ENCODE measurements around the gene NTM.

NTM gene

GRCh38 chr11:131682373-131683015 lies 312.1 kb downstream of the NTM start:
- H3K4me3 Mint-ChIP-seq = no peak overlapping the region
- no peaks in the 10 kb centered on the region for H3K36me3 Mint-ChIP-seq
- H3K9me3 Mint-ChIP-seq = no peaks in the 10 kb centered on the region
- peaks cover 8% of the 10 kb centered on the region for H3K27me3 Mint-ChIP-seq
- H3K27ac Mint-ChIP-seq = no peak overlapping the region
- no peaks in the 10 kb centered on the region for H3K4me1 Mint-ChIP-seq

- Mint-ChIP-seq H3K27me3 (peaks cover 8% of the 10 kb centered on the region), H3K27ac (no peak overlapping the region), H3K36me3 (no peaks in the 10 kb centered on the region), H3K4me3 (no peak overlapping the region), H3K9me3 (no peaks in the 10 kb centered on the region), H3K4me1 (no peaks in the 10 kb centered on the region)
Observed at GRCh38 chr11:131683131-131683530, 312.7 kb downstream of the NTM start.

DNA sequence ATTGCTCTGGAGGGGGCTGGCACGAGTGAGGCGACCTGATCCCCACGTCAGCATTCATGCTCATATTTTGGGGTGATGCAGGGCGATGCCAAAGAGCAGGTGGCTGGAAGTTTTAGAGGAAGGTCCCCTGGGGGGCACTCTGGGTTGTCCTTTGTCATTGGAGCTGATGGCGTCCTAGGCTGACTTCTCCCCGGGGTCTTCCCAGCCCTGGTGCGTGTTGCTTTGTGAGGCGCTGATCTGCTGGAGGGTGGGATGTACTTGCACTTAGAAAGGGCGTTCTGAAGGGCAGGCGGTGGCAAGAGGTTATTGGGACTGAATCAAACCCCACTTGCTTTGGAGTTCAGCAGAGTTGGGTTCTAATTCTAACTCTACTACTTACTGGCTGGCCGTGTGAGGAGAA lies 313.3 kb downstream of the NTM start:
- no peaks in the 10 kb centered on the region for H3K4me1 Mint-ChIP-seq
- H3K36me3 Mint-ChIP-seq = no peaks in the 10 kb centered on the region
- H3K9me3 Mint-ChIP-seq = no peaks in the 10 kb centered on the region
- H3K27ac Mint-ChIP-seq = no peak overlapping the region
- no peak overlapping the region for H3K4me3 Mint-ChIP-seq
- H3K27me3 Mint-ChIP-seq = peaks cover 8% of the 10 kb centered on the region

DNA sequence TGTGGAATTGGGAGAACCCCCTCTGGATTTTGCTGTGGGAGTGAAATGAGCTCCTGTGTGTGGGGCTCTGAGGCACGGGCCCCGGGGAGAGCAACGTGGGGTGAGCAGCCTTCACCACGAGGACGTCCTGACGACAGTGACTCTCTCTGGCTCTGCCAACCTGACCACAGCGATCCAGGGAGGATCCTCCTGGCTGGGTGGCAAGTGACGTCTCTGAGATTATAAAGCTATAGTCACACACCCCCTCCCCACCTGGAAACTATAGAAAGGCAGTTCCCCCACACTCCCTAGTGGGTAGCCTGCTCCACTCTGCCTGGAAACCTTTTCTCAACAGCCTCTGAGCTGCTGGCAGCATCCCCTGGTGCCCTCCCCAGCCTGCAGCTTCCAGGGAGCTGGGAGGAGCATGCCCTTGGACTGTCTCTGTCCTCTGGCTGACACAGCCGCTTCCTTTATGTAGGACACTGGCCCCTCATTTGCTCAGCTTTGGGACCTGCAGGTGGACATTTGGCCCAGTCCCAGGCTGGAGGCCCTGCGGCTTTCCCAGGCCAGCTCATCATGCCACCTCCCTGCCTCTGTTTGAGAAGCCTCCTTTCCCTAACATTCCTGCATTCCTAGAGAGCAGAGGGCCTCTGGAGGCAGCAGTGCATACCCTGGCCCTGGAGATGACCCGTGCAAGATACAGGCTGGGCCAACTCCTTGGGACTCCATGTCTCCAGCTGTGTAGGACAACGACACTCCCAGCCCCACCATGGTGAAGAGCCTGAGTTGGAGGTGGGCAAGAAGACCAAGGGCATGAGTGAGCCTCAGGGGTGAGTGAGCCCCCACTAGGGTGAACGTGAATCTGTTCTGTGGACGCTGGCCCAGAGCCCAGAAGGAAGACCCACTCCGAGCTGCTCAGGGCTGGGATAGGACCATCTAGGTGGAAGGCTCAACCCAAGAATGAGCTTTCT lies 314.0 kb downstream of the NTM start:
- Mint-ChIP-seq H3K27me3 (peaks cover 8% of the 10 kb centered on the region), H3K27ac (no peak overlapping the region), H3K36me3 (no peaks in the 10 kb centered on the region), H3K4me1 (no peaks in the 10 kb centered on the region), H3K9me3 (no peaks in the 10 kb centered on the region), H3K4me3 (no peak overlapping the region)

DNA sequence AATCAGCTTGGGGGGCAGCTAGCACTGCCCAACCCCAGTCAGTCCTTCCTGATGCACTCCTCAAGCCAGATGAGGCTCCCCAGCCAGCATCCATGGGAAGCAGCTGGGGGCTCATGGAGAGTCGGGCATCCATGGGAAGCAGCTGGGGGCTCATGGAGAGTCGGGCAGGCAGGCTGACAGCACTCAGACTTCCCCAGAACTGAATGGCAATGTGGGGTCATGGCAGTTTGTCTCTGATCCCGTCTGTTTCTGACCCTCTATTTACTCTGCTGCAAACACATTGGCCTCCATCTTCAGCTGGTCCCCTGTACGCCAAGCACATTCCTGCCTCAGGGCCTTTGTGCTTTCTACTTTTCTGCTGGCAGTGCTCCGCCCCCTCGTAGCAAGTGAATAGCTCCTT lies 314.8 kb downstream of the NTM start:
- no peak overlapping the region for H3K4me3 Mint-ChIP-seq
- H3K9me3 Mint-ChIP-seq = no peaks in the 10 kb centered on the region
- no peaks in the 10 kb centered on the region for H3K4me1 Mint-ChIP-seq
- H3K27ac Mint-ChIP-seq = no peak overlapping the region
- H3K27me3 Mint-ChIP-seq = peaks cover 12% of the 10 kb centered on the region
- no peaks in the 10 kb centered on the region for H3K36me3 Mint-ChIP-seq

DNA sequence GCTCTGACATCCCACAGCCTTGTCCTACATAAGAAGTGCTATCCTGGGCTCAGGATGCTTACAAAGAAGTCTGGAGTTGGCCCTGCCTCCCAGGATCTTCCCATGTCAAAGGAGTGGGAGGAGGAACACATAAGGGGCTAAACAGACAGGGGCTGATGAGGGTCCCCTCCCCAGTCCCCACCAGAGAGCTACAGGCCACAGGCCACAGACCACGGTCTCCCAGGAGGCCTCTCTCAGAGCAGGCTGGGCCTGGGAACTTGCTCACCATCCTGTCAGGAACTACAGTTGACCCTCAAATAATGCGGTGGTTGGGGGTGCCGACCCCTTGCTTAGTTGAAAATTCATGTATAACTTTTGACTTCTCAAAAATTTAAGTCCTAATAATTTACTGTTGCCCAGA lies 315.5 kb downstream of the NTM start:
- no peaks in the 10 kb centered on the region for H3K4me1 Mint-ChIP-seq
- no peaks in the 10 kb centered on the region for H3K36me3 Mint-ChIP-seq
- H3K27me3 Mint-ChIP-seq = peaks cover 12% of the 10 kb centered on the region
- no peaks in the 10 kb centered on the region for H3K9me3 Mint-ChIP-seq
- no peak overlapping the region for H3K4me3 Mint-ChIP-seq
- no peak overlapping the region for H3K27ac Mint-ChIP-seq

DNA sequence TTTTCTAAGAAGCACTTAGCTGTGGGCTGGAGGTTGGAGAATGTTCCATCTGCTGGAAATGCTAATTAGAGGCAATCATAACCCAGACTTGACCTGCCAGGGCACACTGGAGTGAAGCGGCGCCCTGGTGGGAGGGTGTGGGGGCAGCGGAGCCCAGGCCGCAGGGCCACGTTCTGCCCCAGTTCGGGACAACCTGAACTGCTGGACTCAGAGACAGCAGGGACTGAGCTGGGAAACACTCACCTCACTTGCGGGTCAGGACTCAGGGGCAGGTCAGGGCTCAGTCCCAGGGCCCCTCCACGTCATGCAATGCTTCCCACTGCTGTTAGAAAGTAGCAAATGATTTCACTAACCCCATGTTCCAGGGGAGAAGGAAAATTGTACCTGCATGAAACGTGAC lies 316.4 kb downstream of the NTM start:
- Mint-ChIP-seq H3K4me3 (no peak overlapping the region), H3K9me3 (no peaks in the 10 kb centered on the region), H3K4me1 (no peaks in the 10 kb centered on the region), H3K27ac (no peak overlapping the region), H3K36me3 (no peaks in the 10 kb centered on the region), H3K27me3 (peaks cover 12% of the 10 kb centered on the region)

DNA sequence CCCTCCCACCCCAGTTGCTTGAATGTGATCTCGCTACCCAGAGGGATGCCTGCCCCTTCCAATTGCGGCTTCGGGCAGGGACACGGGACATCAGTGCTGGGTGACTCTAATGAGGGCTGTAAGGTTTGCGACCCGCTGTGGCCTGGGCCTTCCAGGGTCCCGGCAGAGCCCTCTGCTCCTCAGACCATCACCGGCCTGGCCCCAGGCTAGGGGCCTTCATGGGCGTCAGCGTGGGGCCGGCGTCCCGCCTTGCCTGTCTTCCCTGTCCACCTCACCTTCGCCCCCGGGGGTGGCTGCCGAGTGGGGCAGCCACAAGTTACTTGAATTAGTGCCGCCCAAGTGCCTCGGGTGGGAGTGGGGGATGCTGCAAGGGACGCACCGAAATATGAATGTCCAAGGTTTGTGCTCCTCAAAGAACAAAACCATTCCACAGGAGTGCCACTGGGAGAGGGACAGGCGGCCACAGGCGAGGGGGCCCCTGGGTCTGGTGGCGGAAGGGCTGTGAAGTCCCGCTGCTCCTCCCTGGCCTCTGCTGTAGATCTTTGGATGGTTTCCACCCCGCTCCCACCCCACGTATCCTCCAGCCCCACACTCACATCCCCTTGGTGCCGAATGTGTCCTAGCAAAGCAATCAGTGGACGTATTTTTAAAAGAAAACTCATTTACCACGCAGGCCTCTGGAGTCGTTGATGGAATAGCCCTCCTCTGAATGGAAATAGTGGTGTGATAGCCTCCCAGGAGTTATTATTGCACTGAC lies 317.1 kb downstream of the NTM start:
- no peak overlapping the region for H3K4me3 Mint-ChIP-seq
- H3K27me3 Mint-ChIP-seq = peaks cover 12% of the 10 kb centered on the region
- no peak overlapping the region for H3K27ac Mint-ChIP-seq
- H3K36me3 Mint-ChIP-seq = no peaks in the 10 kb centered on the region
- no peaks in the 10 kb centered on the region for H3K4me1 Mint-ChIP-seq
- no peaks in the 10 kb centered on the region for H3K9me3 Mint-ChIP-seq

GRCh38 chr11:131688048-131688693 lies 317.8 kb downstream of the NTM start:
- Mint-ChIP-seq H3K4me1 (no peaks in the 10 kb centered on the region), H3K27me3 (peaks cover 12% of the 10 kb centered on the region), H3K4me3 (no peak overlapping the region), H3K36me3 (no peaks in the 10 kb centered on the region), H3K27ac (no peak overlapping the region), H3K9me3 (no peaks in the 10 kb centered on the region)

GRCh38 chr11:131689049-131689925 lies 318.9 kb downstream of the NTM start:
- Mint-ChIP-seq H3K27me3 (peaks cover 15% of the 10 kb centered on the region), H3K4me3 (no peak overlapping the region), H3K27ac (no peak overlapping the region), H3K4me1 (peaks cover 2% of the 10 kb centered on the region), H3K9me3 (no peaks in the 10 kb centered on the region), H3K36me3 (no peaks in the 10 kb centered on the region)

- H3K36me3 Mint-ChIP-seq = no peaks in the 10 kb centered on the region
- H3K4me3 Mint-ChIP-seq = no peak overlapping the region
- H3K27me3 Mint-ChIP-seq = peaks cover 23% of the 10 kb centered on the region
- no peak overlapping the region for H3K27ac Mint-ChIP-seq
- H3K9me3 Mint-ChIP-seq = no peaks in the 10 kb centered on the region
- peaks cover 7% of the 10 kb centered on the region for H3K4me1 Mint-ChIP-seq
Observed at GRCh38 chr11:131690362-131690761, 319.9 kb downstream of the NTM start.

- H3K36me3 Mint-ChIP-seq = no peaks in the 10 kb centered on the region
- no peak overlapping the region for H3K27ac Mint-ChIP-seq
- no peak overlapping the region for H3K4me3 Mint-ChIP-seq
- H3K27me3 Mint-ChIP-seq = peaks cover 23% of the 10 kb centered on the region
- H3K9me3 Mint-ChIP-seq = no peaks in the 10 kb centered on the region
- peaks cover 7% of the 10 kb centered on the region for H3K4me1 Mint-ChIP-seq
Observed at GRCh38 chr11:131690776-131691175, 320.4 kb downstream of the NTM start.

DNA sequence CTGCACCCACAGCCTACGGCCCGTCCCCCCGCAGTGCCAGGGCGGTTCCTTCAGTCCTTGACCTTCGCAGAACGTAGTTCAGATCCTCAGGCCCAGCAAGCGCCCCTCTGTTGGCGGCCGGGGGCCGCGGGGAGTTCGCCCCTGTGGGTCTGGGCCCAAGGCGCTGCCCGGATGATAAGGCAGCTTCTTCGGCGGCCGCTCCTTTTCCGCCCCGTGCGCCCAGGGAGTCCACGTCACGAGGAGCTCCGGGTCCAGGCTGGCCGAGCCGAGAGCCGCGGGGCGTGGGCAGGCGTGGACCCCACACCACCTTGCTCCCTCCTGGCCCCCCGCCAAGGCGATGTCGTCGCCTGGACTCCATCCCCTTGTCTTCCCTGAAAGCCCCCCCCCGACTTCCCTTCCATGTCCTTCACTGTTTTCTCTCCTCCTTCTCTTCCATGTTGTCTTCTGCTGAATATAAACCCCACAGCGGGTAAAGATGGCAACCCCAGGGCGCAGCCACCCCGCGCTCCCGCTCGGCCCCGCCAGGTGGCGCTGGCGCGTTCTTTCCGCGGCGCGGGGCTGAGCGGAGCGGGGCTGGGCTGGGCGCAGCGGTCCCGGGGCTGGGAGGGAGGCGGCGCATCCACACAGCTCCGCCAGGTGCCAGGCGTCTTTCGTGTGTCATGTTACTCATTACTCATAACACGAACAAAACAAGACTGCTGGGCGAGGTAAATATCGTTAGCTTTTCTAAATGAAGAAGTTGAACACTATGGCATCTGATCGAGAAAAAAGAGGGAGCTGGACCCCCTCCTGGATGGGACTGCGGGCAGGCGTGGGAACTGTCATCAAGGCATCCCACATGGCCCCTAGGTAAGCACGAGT lies 321.0 kb downstream of the NTM start:
- H3K27me3 Mint-ChIP-seq = peaks cover 23% of the 10 kb centered on the region

DNA sequence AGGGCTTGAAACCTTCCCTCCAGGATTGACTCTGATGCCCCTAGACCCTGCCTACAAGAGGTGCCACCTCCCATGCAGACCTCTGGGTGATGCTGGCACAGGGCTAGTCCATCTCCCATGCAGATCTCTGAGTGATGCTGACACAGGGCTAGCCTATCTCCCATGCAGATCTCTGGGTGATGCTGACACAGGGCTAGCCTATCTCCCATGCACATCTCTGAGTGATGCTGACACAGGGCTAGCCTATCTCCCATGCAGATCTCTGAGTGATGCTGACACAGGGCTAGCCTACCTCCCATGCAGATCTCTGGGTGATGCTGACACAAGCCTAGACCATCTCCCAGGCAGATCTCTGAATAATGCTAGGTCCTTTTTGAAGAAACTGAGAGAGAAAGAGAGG lies 321.7 kb downstream of the NTM start:
- Mint-ChIP-seq H3K36me3 (no peaks in the 10 kb centered on the region), H3K4me3 (no peak overlapping the region), H3K27ac (no peak overlapping the region), H3K9me3 (no peaks in the 10 kb centered on the region), H3K27me3 (peaks cover 22% of the 10 kb centered on the region), H3K4me1 (peaks cover 7% of the 10 kb centered on the region)

More for the DNA sequence above, 321.0 kb downstream of the NTM start:
- Mint-ChIP-seq H3K4me3 (no peak overlapping the region), H3K4me1 (peaks cover 7% of the 10 kb centered on the region), H3K9me3 (no peaks in the 10 kb centered on the region), H3K27ac (no peak overlapping the region), H3K36me3 (no peaks in the 10 kb centered on the region)
